HG02943 (cell line): ENCODE measurements around the gene BTRC.
"Not testable (repeated sequence)": the region's sequence is repeated elsewhere in the genome, so short reads cannot be mapped to it uniquely, and the experiment has no call there.

Experiments
- ATAC-seq: cut with Tn5 transposase; IDR thresholded peaks from one replicate; pipeline ENCODE4 v1.9.1; 2021; ENCODE audit warnings: mild to moderate bottlenecking, low read depth, moderate library complexity; ENCODE audit not compliant: unreplicated experiment

Gene BTRC

GRCh38 chr10:101353692-101354327 is at the start of gene BTRC:
Gene BTRC, plus strand, starts transcription at chr10:101354165. Its CDS starts 16 bp downstream, at chr10:101354181.
- ATAC-seq: peak; percentile 92

- no peak for ATAC-seq
Measured at GRCh38 chr10:101304316-101304715, 49.6 kb upstream of the BTRC start.

GRCh38 chr10:101305320-101306241 is 48.4 kb upstream of the BTRC start:
- ATAC-seq: no peak

- no peak for ATAC-seq
Measured at GRCh38 chr10:101308051-101308450, 45.9 kb upstream of the BTRC start.

GRCh38 chr10:101310529-101311184 is 43.3 kb upstream of the BTRC start:
- no peak for ATAC-seq

GRCh38 chr10:101311185-101312066 is 42.5 kb upstream of the BTRC start:
- no peak for ATAC-seq

- no peak for ATAC-seq
Measured at GRCh38 chr10:101319241-101319915, 34.6 kb upstream of the BTRC start.

- no peak for ATAC-seq
Measured at GRCh38 chr10:101321073-101321472, 32.9 kb upstream of the BTRC start.

GRCh38 chr10:101322266-101323108 is 31.5 kb upstream of the BTRC start:
- no peak for ATAC-seq

- no peak for ATAC-seq
Measured at GRCh38 chr10:101323495-101323894, 30.5 kb upstream of the BTRC start.

GRCh38 chr10:101327454-101327853 is 26.5 kb upstream of the BTRC start:
- not testable (repeated sequence) for ATAC-seq

GRCh38 chr10:101329341-101330032 is 24.5 kb upstream of the BTRC start:
- ATAC-seq: no peak

- ATAC-seq: no peak
Measured at GRCh38 chr10:101330231-101330630, 23.7 kb upstream of the BTRC start.

GRCh38 chr10:101330631-101331225 is 23.2 kb upstream of the BTRC start:
- no peak for ATAC-seq

- ATAC-seq: no peak
Measured at GRCh38 chr10:101331956-101332355, 22.0 kb upstream of the BTRC start.

GRCh38 chr10:101334259-101334658 is 19.7 kb upstream of the BTRC start:
- not testable (repeated sequence) for ATAC-seq

- ATAC-seq: no peak
Measured at GRCh38 chr10:101336382-101336781, 17.6 kb upstream of the BTRC start.

- ATAC-seq: no peak
Measured at GRCh38 chr10:101337836-101338235, 16.1 kb upstream of the BTRC start.
